CD14-positive monocyte (primary cell): ENCODE measurements around the gene ZNF790. TPM values are rescaled to one million over a fixed set of nuclear protein-coding genes. Genes with fewer than 3 reads are reported as not detected.

Experiments
- DNase-seq, 3 donors: peaks; one replicate each; pipeline ENCODE4 v3.0.0-alpha.2; 2011 to 2022
- H2AFZ ChIP-seq: 2 replicates; pipeline ENCODE4 v1.6.0; 2012; ENCODE audit warnings: mild to moderate bottlenecking, low read depth, low read length, inconsistent platforms; ENCODE audit not compliant: insufficient read depth, poor library complexity, severe bottlenecking
- H3K27ac ChIP-seq, 2 donors: 1 replicate in 1 of 2; 2 replicates in 1 of 2; pipeline ENCODE4 v1.5.1; 2012 to 2013; ENCODE audit warnings: low read length in 2 of 2, control low read depth in 1 of 2, inconsistent platforms in 1 of 2, low read depth in 1 of 2, mild to moderate bottlenecking in 1 of 2
- H3K27me3 ChIP-seq, 2 donors: one replicate each; pipeline versions ENCODE4 v1.6.0 to v1.6.1; 2011 to 2013; ENCODE audit warnings: low read length in 2 of 2; ENCODE audit not compliant: control insufficient read depth in 2 of 2, insufficient read depth in 2 of 2
- H3K36me3 ChIP-seq, 2 donors: replicated peaks in 1 of 2; 1 replicate in 1 of 2; 2 replicates in 1 of 2; pipeline versions ENCODE4 v1.5.1 to v1.6.1; 2012 to 2013; ENCODE audit warnings: low read length in 2 of 2, control low read depth in 1 of 2, inconsistent platforms in 1 of 2, mild to moderate bottlenecking in 1 of 2; ENCODE audit not compliant: insufficient read depth in 2 of 2, control insufficient read depth in 1 of 2
- H3K4me1 ChIP-seq, 2 donors: 1 replicate in 1 of 2; 2 replicates in 1 of 2; pipeline versions ENCODE4 v1.5.1 to v1.6.1; 2012 to 2013; ENCODE audit warnings: low read length in 2 of 2, control low read depth in 1 of 2, inconsistent platforms in 1 of 2, mild to moderate bottlenecking in 1 of 2, moderate library complexity in 1 of 2; ENCODE audit not compliant: insufficient read depth in 2 of 2, control insufficient read depth in 1 of 2
- H3K4me2 ChIP-seq: replicated peaks from 2 replicates; pipeline ENCODE3; 2012; ENCODE audit warnings: low read length, moderate library complexity, mild to moderate bottlenecking; ENCODE audit not compliant: poor library complexity, severe bottlenecking; ENCODE audit errors: extremely low read depth
- H3K4me3 ChIP-seq, 3 experiments: fragments of 200-600 bp in 1 of 3; sonication (generic) in 1 of 3; replicated peaks in 1 of 3; 1 replicate in 2 of 3; 2 replicates in 1 of 3; pipeline ENCODE4 v1.5.1; 2011 to 2013; ENCODE audit warnings: low read length in 3 of 3, mild to moderate bottlenecking in 3 of 3, control low read depth in 2 of 3, low read depth in 2 of 3, inconsistent platforms in 1 of 3, moderate library complexity in 1 of 3
- H3K79me2 ChIP-seq: 2 replicates; pipeline ENCODE4 v1.6.0; 2012; ENCODE audit warnings: mild to moderate bottlenecking, control low read depth, inconsistent platforms, low read length, moderate library complexity; ENCODE audit not compliant: insufficient read depth
- H3K9ac ChIP-seq: 2 replicates; pipeline ENCODE4 v1.6.0; 2017; ENCODE audit warnings: low read length, mild to moderate bottlenecking; ENCODE audit not compliant: insufficient read depth, poor library complexity, severe bottlenecking
- H3K9me3 ChIP-seq, 2 donors: replicated peaks in 1 of 2; 1 replicate in 1 of 2; 2 replicates in 1 of 2; pipeline versions ENCODE4 v1.5.1 to v1.6.1; 2012 to 2013; ENCODE audit warnings: low read length in 2 of 2, control low read depth in 1 of 2; ENCODE audit not compliant: control insufficient read depth in 1 of 2, insufficient read depth in 1 of 2
- H4K20me1 ChIP-seq: 2 replicates; pipeline ENCODE4 v1.6.0; 2012; ENCODE audit warnings: mild to moderate bottlenecking, low read length, control low read depth, moderate library complexity; ENCODE audit not compliant: insufficient read depth
- H3K27ac Mint-ChIP-seq, 7 donors: one replicate each; pipeline ENCODE4 v1.8.0; 2020; ENCODE audit warnings: mild to moderate bottlenecking in 7 of 7, mixed read lengths in 7 of 7, moderate library complexity in 6 of 7, inconsistent platforms in 2 of 7
- H3K27me3 Mint-ChIP-seq, 3 donors: one replicate each; pipeline ENCODE4 v1.8.0; 2021 to 2022; ENCODE audit warnings: low read depth in 3 of 3, mild to moderate bottlenecking in 3 of 3, mixed read lengths in 3 of 3, moderate library complexity in 3 of 3, inconsistent platforms in 1 of 3
- H3K36me3 Mint-ChIP-seq, 2 donors: one replicate each; pipeline ENCODE4 v1.8.0; 2020; ENCODE audit warnings: mixed read lengths in 2 of 2, inconsistent platforms in 1 of 2, mild to moderate bottlenecking in 1 of 2
- H3K4me1 Mint-ChIP-seq: one replicate; pipeline ENCODE4 v1.8.0; 2020; ENCODE audit warnings: mild to moderate bottlenecking, mixed read lengths
- H3K4me3 Mint-ChIP-seq, 2 donors: one replicate each; pipeline ENCODE4 v1.8.0; 2020; ENCODE audit warnings: mild to moderate bottlenecking in 2 of 2, mixed read lengths in 2 of 2, moderate library complexity in 1 of 2
- H3K9me3 Mint-ChIP-seq, 7 donors: one replicate each; pipeline ENCODE4 v1.8.0; 2020 to 2022; ENCODE audit warnings: mixed read lengths in 7 of 7, mild to moderate bottlenecking in 6 of 7, moderate library complexity in 6 of 7, inconsistent platforms in 2 of 7
- WGBS: methylation state at CpG from one replicate; pipeline ENCODE4 v1.1.5; 2013; ENCODE audit warnings: missing lambda C conversion rate; ENCODE audit not compliant: insufficient coverage; 5-methylcytosine and 5-hydroxymethylcytosine counted together
- intact Hi-C, 2 donors: fragments of 100-400 bp; cut with micrococcal nuclease; formaldehyde crosslinking; loops; one replicate each; pipeline versions ENCODE4 v1.15.0 to v1.15.1; 2023
- polyA plus RNA-seq, 3 donors: library from polyadenylated mRNA; depleted of rRNA in 1 of 3; unstranded in 2 of 3; stranded (reverse) in 1 of 3; fragments of 300-500 nt in 2 of 3; fragments of >200 nt in 1 of 3; fragmentation: Illumina TruSeq in 2 of 3; gene quantifications; 1 replicate in 2 of 3; 2 replicates in 1 of 3; pipeline ENCODE4 v1.2.3, GENCODE V29; 2012 to 2021
- TF ChIP-seq, protein P1 (sequence below): fragments of 200-600 bp; IDR thresholded peaks from one replicate; pipeline ENCODE4 v1.8.0; 2022; ENCODE audit warnings: antibody characterized with exemption, mild to moderate bottlenecking

Gene ZNF790
- polyA plus RNA-seq, 3 donors: 0.35 to 2.7 (median 2.3) TPM

DNA sequence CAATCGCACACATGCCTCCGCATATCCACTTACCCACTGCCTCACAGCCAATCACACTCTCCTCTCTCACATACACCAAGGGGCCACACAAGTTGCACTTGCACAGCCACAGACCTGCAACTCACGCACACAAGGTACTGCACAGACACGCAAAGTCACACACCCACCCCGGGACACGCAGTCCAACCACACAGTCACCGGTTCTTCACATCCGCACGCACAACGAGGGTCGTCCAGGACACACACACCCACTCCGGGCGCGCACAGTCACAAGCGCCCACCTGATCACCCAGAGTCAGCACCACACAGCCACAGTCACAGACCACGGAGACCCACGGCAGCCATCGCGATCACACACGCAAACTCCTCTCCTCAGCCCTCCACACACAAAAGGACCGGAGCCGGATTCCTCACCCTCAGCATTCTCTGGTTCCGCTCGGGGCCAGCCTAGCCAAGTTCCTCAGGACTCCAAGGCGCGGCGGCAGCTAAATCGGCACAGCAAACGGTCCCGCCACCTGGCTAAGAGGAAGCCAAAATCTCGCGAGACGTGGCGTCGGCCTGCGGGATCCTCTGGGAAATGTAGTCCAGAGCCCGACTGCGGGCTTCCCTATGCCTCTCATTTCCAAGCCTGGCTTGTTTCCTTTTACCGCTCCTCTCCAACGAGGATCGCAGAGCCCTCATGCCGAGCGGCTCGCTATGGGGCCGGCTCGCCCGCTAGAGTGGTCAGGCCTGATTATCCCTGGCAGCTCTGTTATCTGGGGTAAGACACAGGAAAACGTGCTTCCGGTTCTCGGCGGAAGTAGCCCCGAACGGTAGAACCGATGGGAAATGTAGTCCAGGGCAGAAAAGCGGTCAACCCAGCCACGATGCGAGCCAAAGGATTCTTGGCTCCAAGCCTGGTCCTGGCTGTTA lies 65.6 kb downstream of the ZNF790 start, which contains the start of gene ZNF850:
ZNF850 (minus strand) TSS at position 497 of the 912 bp plus-strand sequence. CDS start 10,201 bp downstream, outside the sequence.
- peak within 1 kb of the TSS; percentile 71 to 97 (median 90) for H3K4me3 ChIP-seq
- Mint-ChIP-seq H3K27me3 (peaks cover 0 to 6% (median 0%) of the 10 kb centered on the region in 3 donors), H3K4me3 (peak within 1 kb of the TSS; percentile 93 to 97), H3K4me1 (peaks cover 22% of the 10 kb centered on the region), H3K36me3 (peaks cover 4 to 8% of the 10 kb centered on the region in 2 donors), H3K9me3 (peaks cover 30 to 83% (median 75%) of the 10 kb centered on the region in 7 donors), H3K27ac (peak within 1 kb of the TSS; percentile 68 to 94 (median 91))
- peak within 1 kb of the TSS; percentile 85 for H3K4me2 ChIP-seq
- intact Hi-C loops: loop anchor here (2.0 to 10.0 kb wide), 14 partner anchors 24 to 695 kb away; partner anchors contain the start of genes ZNF345 (in 2 of the 2), ZNF383 (in 2 of the 2), ZNF529 (in 2 of the 2) and ZNF585B (in 2 of the 2)
- H3K27me3 ChIP-seq: no peaks in the 10 kb centered on the region
- WGBS: 1% methylated on average over 43 of the region's 57 CpGs
- H4K20me1 ChIP-seq: no peaks in the 10 kb centered on the region
- peaks cover 36% of the 10 kb centered on the region for H3K79me2 ChIP-seq
- TF ChIP-seq, protein P1, sequence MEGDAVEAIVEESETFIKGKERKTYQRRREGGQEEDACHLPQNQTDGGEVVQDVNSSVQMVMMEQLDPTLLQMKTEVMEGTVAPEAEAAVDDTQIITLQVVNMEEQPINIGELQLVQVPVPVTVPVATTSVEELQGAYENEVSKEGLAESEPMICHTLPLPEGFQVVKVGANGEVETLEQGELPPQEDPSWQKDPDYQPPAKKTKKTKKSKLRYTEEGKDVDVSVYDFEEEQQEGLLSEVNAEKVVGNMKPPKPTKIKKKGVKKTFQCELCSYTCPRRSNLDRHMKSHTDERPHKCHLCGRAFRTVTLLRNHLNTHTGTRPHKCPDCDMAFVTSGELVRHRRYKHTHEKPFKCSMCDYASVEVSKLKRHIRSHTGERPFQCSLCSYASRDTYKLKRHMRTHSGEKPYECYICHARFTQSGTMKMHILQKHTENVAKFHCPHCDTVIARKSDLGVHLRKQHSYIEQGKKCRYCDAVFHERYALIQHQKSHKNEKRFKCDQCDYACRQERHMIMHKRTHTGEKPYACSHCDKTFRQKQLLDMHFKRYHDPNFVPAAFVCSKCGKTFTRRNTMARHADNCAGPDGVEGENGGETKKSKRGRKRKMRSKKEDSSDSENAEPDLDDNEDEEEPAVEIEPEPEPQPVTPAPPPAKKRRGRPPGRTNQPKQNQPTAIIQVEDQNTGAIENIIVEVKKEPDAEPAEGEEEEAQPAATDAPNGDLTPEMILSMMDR: no peak
- H2AFZ ChIP-seq: peak within 1 kb of the TSS; percentile 92
- peak within 1 kb of the TSS; percentile 70 to 80 for H3K27ac ChIP-seq
- DNase-seq: peak; percentile 89 to 93 (median 92)
- peaks cover 72 to 75% of the 10 kb centered on the region in 2 donors for H3K9me3 ChIP-seq
- H3K9ac ChIP-seq: peak within 1 kb of the TSS; percentile 68
- peaks cover 23 to 27% of the 10 kb centered on the region in 2 donors for H3K4me1 ChIP-seq
- no peaks in the 10 kb centered on the region for H3K36me3 ChIP-seq
